Stimulated activated CD4-positive, alpha-beta T cell treated with anti-CD3 and anti-CD28 coated beads, Interleukin-4, amount 100 ng/mL, for 48 hours (primary cell): Measurements from ENCODE around the gene LYZL1.
"Not testable (repeated sequence)": the region's sequence is repeated elsewhere in the genome, so short reads cannot be mapped to it uniquely, and the experiment has no call there.

Experiments
- DNase-seq, 2 donors: peaks; one replicate each; pipeline ENCODE4 v3.0.0-alpha.2; 2020; ENCODE audit warnings: low read depth in 2 of 2

The LYZL1 gene

DNA sequence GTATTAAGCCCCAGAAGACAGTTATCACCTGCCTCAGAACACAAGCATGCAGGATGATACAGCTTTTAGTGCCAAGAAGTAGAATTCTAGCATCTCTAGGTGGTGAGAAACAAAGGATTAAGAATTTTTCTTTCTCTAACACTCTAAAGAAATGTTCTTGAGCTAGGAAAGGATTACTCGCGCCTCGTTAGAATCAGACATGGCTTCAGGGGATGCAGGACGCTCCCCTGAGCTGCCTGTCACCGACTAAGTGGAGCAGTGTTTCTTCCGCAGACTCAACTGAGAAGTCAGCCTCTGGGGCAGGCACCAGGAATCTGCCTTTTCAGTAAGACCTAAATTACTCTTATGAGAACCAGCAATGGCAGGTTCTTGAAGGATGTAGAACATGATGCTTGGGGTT lies at the start of gene LYZL1:
Gene LYZL1, plus strand, starts transcription at position 165 of the 400 bp plus-strand sequence. CDS start 2,798 bp downstream, outside the sequence.
- DNase-seq, result not testable (repeated sequence)

GRCh38 chr10:29239569-29240472 lies 49.0 kb upstream of the LYZL1 start:
- DNase-seq, result no peak

GRCh38 chr10:29240986-29241660 lies 47.7 kb upstream of the LYZL1 start:
- DNase-seq, result no peak

GRCh38 chr10:29241925-29242324 lies 46.9 kb upstream of the LYZL1 start:
- no peak for DNase-seq

DNA sequence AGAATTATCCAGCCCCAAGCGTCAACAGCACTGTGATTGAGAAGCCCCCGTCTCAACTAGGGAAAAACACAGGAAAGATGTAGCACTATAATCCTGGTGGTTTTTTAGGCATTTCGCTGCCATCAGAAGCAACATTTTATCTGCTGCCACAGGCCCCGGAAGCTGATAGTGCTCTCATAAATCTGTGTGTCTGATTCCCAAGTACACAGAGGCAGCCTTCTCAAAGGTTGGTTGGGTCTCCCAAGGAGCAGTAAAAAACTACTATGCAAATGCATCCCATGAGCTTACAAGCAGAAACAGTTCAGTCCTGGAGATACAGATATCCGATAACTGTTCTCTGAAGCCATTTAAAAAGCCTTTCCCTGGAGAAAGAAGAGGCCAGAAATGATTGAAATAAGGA lies 45.8 kb upstream of the LYZL1 start:
- DNase-seq, result no peak

- no peak for DNase-seq
Measured at GRCh38 chr10:29243750-29244149, 45.1 kb upstream of the LYZL1 start.

DNA sequence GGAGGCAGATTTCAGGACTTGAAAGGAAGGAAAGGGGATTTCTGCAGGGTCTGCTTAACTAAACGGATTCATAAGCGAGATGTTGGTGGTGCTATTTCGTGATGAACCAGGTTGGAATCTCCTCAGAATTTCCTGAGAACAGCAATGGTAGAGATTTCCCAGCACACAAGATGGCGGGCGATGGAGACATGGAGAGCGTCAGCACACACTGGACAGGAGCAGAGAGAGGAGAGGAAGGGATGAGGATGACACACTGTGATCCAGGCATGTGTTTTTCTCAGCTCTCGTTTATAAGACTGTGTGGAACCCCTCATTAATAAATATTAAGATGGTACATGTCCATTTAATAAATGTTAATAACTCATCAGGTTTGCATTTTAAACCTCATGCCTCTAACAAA lies 43.9 kb upstream of the LYZL1 start:
- no peak for DNase-seq

- DNase-seq, result no peak
Measured at GRCh38 chr10:29245476-29245875, 43.4 kb upstream of the LYZL1 start.

DNA sequence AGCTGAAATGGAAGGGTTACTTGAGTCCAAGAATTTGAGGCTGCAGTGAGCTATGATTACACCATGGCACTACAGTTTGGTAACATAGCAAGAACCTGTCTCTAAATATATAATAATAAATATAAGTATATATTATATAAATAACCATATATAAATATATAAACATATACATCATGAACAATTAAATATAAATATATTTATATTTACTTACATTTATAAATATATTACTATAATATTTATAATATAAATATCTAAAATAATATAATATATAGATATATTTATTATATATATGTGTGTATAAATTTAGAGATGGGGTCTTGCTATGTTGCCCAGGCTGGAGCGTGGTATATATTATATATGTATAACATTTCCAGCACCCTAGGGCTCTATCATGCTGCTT lies 42.4 kb upstream of the LYZL1 start:
- no peak for DNase-seq

DNA sequence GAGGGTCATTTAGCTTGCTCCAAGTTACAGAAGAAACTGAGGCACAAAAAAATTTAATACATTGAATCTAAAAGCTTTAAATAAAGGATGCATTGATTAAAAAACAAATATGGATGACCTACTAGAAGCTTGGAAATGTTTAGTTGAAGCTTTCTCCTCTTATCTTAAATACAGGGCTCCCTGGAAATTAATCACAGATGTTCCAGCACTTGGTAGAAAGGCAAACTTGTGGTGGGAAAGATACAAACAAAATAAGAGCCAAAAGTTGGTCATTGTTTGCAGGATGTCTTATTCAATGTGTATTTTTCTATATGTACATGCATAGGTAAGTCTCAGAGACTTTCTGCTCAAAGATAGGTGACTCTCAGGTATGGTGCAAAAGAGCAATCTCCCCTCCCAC lies 40.7 kb upstream of the LYZL1 start:
- no peak for DNase-seq

DNA sequence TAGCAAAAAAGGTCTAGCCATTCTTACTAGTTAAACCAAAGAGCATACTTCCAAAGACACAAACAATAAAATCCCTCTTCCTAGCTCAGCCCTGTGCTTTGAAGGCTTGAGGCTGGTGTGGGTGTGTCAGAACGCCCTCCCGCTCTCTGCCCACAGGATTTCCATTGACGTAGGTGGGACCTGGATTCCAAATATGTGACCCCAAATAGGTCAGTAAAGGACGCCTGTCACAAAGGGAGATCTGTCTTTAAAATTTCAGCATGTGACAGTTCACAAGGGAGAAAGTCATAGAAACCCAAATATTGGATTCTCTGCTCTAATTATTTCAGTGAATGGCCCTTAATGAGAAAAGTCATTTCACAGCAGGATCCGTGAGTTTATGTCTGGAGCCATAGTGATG lies 39.9 kb upstream of the LYZL1 start:
- DNase-seq, result no peak

- no peak for DNase-seq
Measured at GRCh38 chr10:29250066-29250465, 38.8 kb upstream of the LYZL1 start.

GRCh38 chr10:29252811-29253689 lies 35.8 kb upstream of the LYZL1 start:
- no peak for DNase-seq

GRCh38 chr10:29253690-29254029 lies 35.2 kb upstream of the LYZL1 start:
- DNase-seq, result no peak

DNA sequence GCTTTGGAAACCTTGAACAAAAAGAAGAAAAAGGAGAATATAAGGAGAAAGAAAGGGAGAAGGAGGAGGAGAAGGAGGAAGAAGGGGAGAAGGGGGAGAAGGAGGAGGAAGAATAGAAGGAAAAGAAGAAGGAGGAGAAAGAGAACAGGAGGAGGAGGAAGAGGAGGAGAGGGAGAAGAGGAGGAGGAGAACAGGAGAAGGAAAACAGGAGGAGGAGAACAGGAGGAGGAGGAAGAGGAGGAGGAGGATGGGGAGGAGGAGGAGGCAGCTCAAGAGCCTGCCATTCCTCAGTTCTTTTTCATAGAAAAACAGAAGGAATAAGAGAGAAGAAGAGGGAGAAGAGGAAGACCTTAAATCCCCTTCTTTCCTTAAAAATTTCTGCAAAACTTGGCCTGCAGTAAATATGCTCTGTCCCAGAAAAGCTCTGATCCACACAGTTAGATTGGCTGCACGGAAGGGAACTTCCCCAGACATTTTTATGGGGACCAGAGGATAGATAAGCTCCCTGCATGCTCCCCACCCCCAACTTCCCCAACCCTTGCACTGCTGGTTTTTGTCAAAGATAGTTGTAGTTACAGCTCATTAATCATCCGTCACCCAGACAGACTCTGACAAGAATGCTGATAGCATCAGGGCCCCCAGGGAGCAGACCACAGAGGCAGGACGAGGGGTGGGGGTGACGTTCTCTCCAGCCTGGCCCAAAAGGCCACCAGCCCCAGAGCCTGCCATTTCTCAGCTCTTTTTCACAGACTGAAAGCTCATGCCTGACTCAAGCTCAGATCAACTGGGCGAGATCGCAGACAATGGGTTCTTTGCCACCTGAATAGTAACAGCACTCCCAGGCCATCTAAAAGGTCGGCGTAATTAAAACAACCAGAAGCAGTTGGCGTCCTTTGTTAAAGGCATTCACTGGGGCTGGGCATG lies 34.5 kb upstream of the LYZL1 start:
- no peak for DNase-seq

GRCh38 chr10:29255104-29255503 lies 33.8 kb upstream of the LYZL1 start:
- no peak for DNase-seq

DNA sequence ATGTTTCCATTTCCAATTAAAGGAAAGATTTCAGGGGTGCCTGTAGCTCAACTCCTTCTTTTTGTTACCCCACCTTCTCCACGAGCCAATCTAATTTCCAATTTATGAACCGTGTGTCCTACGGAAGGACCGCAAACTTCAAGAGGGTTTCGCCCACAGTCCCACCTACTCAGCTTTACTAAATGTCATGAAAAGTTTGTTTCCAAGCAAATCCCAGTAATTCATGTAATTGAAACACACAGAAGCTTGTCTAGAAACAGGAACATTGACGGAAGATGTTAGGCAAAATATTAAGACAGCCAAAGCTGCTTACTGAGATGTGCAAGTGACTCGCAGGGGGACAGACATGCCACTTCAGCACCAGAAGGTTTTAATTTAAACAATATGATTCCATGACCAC lies 32.9 kb upstream of the LYZL1 start:
- no peak for DNase-seq

- DNase-seq, result no peak
Measured at GRCh38 chr10:29256586-29256985, 32.3 kb upstream of the LYZL1 start.

DNA sequence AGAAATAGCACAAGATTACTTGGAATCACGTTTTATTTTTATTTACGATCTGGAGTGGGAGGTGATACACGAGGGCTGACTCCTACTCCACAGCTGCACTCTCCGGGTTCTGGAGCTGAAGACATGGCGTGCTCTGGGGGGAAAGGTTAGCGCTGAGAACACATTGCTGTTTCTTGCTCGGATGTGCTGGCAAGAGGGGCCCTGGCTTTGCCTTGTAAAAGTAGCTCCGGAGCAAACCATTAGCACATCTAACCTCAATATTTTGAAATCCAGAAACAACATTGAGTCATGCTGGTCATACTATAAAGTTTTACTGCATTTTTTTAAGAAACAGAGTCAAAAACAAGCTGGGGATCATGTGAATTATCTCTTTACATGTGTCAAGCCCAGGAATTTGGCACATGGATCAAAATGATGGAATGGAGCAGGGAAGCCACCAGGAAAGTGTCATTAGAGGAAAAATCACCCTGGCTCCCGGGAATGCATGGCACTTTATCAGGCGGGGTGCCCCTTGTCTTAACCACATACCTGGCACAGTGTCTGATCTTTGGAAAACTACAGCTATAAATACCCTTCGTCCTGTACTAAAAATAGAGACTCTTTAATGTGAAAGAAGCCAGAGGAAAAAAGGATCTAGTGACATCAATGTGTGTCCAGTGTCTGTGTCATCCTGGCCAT lies 31.6 kb upstream of the LYZL1 start:
- no peak for DNase-seq

DNA sequence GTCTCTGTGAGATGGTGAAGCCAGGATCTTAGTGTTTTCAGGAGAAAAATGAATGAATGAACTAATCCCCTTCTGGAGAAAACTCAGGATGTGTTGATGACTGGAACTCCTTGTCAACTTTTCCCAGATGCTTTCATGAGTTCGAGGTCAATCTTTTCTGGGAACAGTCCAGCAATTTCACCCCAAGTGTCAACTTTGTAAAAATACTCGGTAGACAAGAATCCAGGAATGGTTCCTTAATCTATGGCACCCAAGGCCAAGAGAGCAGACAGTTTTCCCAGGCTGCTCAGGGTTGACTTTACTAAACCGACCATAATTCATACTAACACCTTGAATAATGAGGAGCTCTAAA lies 31.1 kb upstream of the LYZL1 start:
- no peak for DNase-seq

GRCh38 chr10:29259498-29259897 lies 29.4 kb upstream of the LYZL1 start:
- DNase-seq, result no peak
